Measurements from ENCODE around the gene CACNA1C. TPM values are rescaled to one million over a fixed set of nuclear protein-coding genes. Genes with fewer than 3 reads are reported as not detected.

Gene CACNA1C
- total and polyA plus RNA-seq, 8 donors = 0.31 to 55.8 (median 7.2) TPM

- Histone ChIP-seq H3K27me3 (peaks cover 0 to 7% (median 0%) of the 10 kb centered on the region in 3 donors), H3K9me3 (no peaks in the 10 kb centered on the region), H3K27ac (no peak overlapping the region), H3K36me3 (no peaks in the 10 kb centered on the region), H3K4me1 (peaks cover 8 to 37% (median 21%) of the 10 kb centered on the region in 4 donors), H3K4me3 (no peak overlapping the region)
- no peak for DNase-seq
- 84 to 92% (median 90%) methylated on average over 5 of the region's 5 CpGs for WGBS, 5 donors
- intact Hi-C loops (cut with DNase I; ENCODE audit: low total_unique reads) = no loop called here
- TF ChIP-seq POLR2AphosphoS5 (IDR thresholded peaks at IDR 0.05) = no peak
- TF ChIP-seq EP300 (IDR thresholded peaks at IDR 0.05) = no peak
- TF ChIP-seq CTCF (IDR thresholded peaks at IDR 0.05) = no peak
- no peak for TF ChIP-seq POLR2A (IDR thresholded peaks at IDR 0.05)
Observed at GRCh38 chr12:2355604-2356003, 302.8 kb downstream of the CACNA1C start.

GRCh38 chr12:2356601-2357125 is 303.9 kb downstream of the CACNA1C start:
- H3K36me3 ChIP-seq = no peaks in the 10 kb centered on the region
- 84 to 96% (median 91%) methylated on average over 7 of the region's 7 CpGs for WGBS, 5 donors
- no peak for DNase-seq
- H3K4me1 ChIP-seq = peaks cover 8 to 37% (median 21%) of the 10 kb centered on the region in 4 donors
- no peak overlapping the region for H3K27ac ChIP-seq
- intact Hi-C loops (cut with DNase I; ENCODE audit: low total_unique reads) = no loop called here
- H3K27me3 ChIP-seq = peaks cover 0 to 7% (median 0%) of the 10 kb centered on the region in 3 donors
- TF ChIP-seq CTCF (IDR thresholded peaks at IDR 0.05) (no peak), POLR2AphosphoS5 (IDR thresholded peaks at IDR 0.05) (no peak), POLR2A (IDR thresholded peaks at IDR 0.05) (no peak), EP300 (IDR thresholded peaks at IDR 0.05) (no peak)
- H3K9me3 ChIP-seq = no peaks in the 10 kb centered on the region
- no peak overlapping the region for H3K4me3 ChIP-seq

GRCh38 chr12:2358986-2359658 is 306.3 kb downstream of the CACNA1C start:
- H3K36me3 ChIP-seq = no peaks in the 10 kb centered on the region
- WGBS, 5 donors = 51 to 57% (median 54%) methylated on average over 8 of the region's 8 CpGs
- H3K9me3 ChIP-seq = no peaks in the 10 kb centered on the region
- intact Hi-C loops (cut with DNase I; ENCODE audit: low total_unique reads) = no loop called here
- H3K4me1 ChIP-seq = peaks cover 4 to 30% (median 19%) of the 10 kb centered on the region in 4 donors
- peak in 1 of 2 donors; percentile 54 for DNase-seq
- no peak for TF ChIP-seq POLR2A (IDR thresholded peaks at IDR 0.05)
- no peak for TF ChIP-seq POLR2AphosphoS5 (IDR thresholded peaks at IDR 0.05)
- TF ChIP-seq CTCF (IDR thresholded peaks at IDR 0.05) = no peak
- TF ChIP-seq EP300 (IDR thresholded peaks at IDR 0.05) = no peak
- peak overlapping the region in 4 of 5 donors; percentile 8 to 53 (median 32) for H3K27ac ChIP-seq
- no peak overlapping the region for H3K4me3 ChIP-seq
- no peaks in the 10 kb centered on the region for H3K27me3 ChIP-seq

- Histone ChIP-seq H3K27ac (peak overlapping the region in 1 of 5 donors; percentile 53), H3K27me3 (no peaks in the 10 kb centered on the region), H3K36me3 (no peaks in the 10 kb centered on the region), H3K4me3 (no peak overlapping the region), H3K4me1 (peaks cover 0 to 22% (median 13%) of the 10 kb centered on the region in 4 donors), H3K9me3 (no peaks in the 10 kb centered on the region)
- WGBS, 5 donors = 79 to 87% (median 84%) methylated on average over 13 to 15 of the region's 15 CpGs
- intact Hi-C loops (cut with DNase I; ENCODE audit: low total_unique reads) = no loop called here
- no peak for DNase-seq
- no peak for TF ChIP-seq EP300 (IDR thresholded peaks at IDR 0.05)
- no peak for TF ChIP-seq POLR2A (IDR thresholded peaks at IDR 0.05)
- TF ChIP-seq POLR2AphosphoS5 (IDR thresholded peaks at IDR 0.05) = no peak
- TF ChIP-seq CTCF (IDR thresholded peaks at IDR 0.05) = no peak
Observed at GRCh38 chr12:2359725-2360629, 307.2 kb downstream of the CACNA1C start.
